Erythroblast (primary cell): Measurements from ENCODE around the gene SPIB.

Source experiments
- GATA1 ChIP-seq: IDR thresholded peaks from 2 replicates; pipeline ENCODE4 v1.6.1; 2011; ENCODE audit warnings: low read depth, mild to moderate bottlenecking, control low read depth, low read length, moderate library complexity
- POLR2A ChIP-seq: IDR thresholded peaks from 2 replicates; pipeline ENCODE4 v1.6.1; 2011; ENCODE audit warnings: mild to moderate bottlenecking, low read length

GRCh38 chr19:50480281-50481111 lies 61.8 kb downstream of the SPIB start:
- TF ChIP-seq POLR2A (no peak), GATA1 (no peak)
